BJ (cell line): ENCODE data around the gene PARP11. TPM values are rescaled to one million over a fixed set of nuclear protein-coding genes. Genes with fewer than 3 reads are reported as not detected.

Source experiments
- CTCF ChIA-PET: fragments of 350-600 bp; formaldehyde crosslinking; extraction: SDS; loops from one replicate; lab custom pipeline; 2021; ENCODE audit warnings: antibody characterized with exemption, inconsistent platforms; lab: Yijun Ruan, JAX
- POLR2A ChIA-PET: fragments of 300-600 bp; sonication (Branson Sonifier 250); formaldehyde crosslinking; extraction: SDS; loops from one replicate; lab custom pipeline; 2021; ENCODE audit warnings: antibody characterized with exemption; lab: Charles Lee
- DNase-seq: peaks from one replicate; pipeline ENCODE4 v3.0.0-alpha.2; 2011; ENCODE audit warnings: low read depth
- H3K27me3 ChIP-seq: 2 replicates; pipeline ENCODE4 v1.6.0; 2011; ENCODE audit warnings: low read length; ENCODE audit not compliant: control insufficient read depth, insufficient read depth
- H3K36me3 ChIP-seq: 2 replicates; pipeline ENCODE4 v1.5.1; 2011; ENCODE audit warnings: low read length; ENCODE audit not compliant: control insufficient read depth, insufficient read depth
- H3K4me3 ChIP-seq: 2 replicates; pipeline ENCODE4 v1.5.1; 2011; ENCODE audit warnings: low read depth, mild to moderate bottlenecking, control low read depth, low read length
- CTCF ChIP-seq: IDR thresholded peaks from 2 replicates; pipeline ENCODE4 v1.5.1; 2011; ENCODE audit warnings: low read depth, mild to moderate bottlenecking, control low read depth, inconsistent platforms, low read length, moderate library complexity; ENCODE audit not compliant: insufficient read depth
- polyA plus RNA-seq: library from polyadenylated mRNA; depleted of rRNA; stranded (reverse); fragments of >200 nt; gene quantifications from 2 replicates; pipeline ENCODE4 v1.2.3, GENCODE V29; 2011

PARP11 gene
- polyA plus RNA-seq, 1 experiment = 3.4 TPM

- CTCF ChIA-PET = interaction anchor here (1.3 to 8.3 kb wide), 4 partner anchors 9 to 495 kb away, joined by 5 to 61 read pairs (median 12); no protein-coding TSS in a partner anchor
- no peak for TF ChIP-seq CTCF
- POLR2A ChIA-PET = interaction anchor here (0.6 kb wide), 1 partner anchor 957 kb away, joined by 5 read pairs; no protein-coding TSS in a partner anchor
Measured at GRCh38 chr12:3795066-3795465, 78.1 kb downstream of the PARP11 start.

GRCh38 chr12:3792623-3793288 is 80.4 kb downstream of the PARP11 start:
- TF ChIP-seq CTCF = no peak
- ChIA-PET POLR2A (no interaction called here), CTCF (interaction anchor here (0.7 to 4.3 kb wide), 3 partner anchors 11 to 502 kb away, joined by 3 to 19 read pairs (median 18); no protein-coding TSS in a partner anchor)
- Histone ChIP-seq H3K27me3 (no peaks in the 10 kb centered on the region), H3K36me3 (no peaks in the 10 kb centered on the region), H3K4me3 (no peak overlapping the region)
- DNase-seq = no peak

More at GRCh38 chr12:3795066-3795465, 78.1 kb downstream of the PARP11 start:
- Histone ChIP-seq H3K36me3 (no peaks in the 10 kb centered on the region), H3K4me3 (no peak overlapping the region), H3K27me3 (no peaks in the 10 kb centered on the region)
- no peak for DNase-seq

GRCh38 chr12:3791256-3791874 is 81.8 kb downstream of the PARP11 start:
- no peak overlapping the region for H3K4me3 ChIP-seq
- no peak for TF ChIP-seq CTCF
- ChIA-PET POLR2A (no interaction called here), CTCF (interaction anchor here (2.1 to 4.3 kb wide), 2 partner anchors 13 to 492 kb away, joined by 7 to 19 read pairs; no protein-coding TSS in a partner anchor)
- no peaks in the 10 kb centered on the region for H3K36me3 ChIP-seq
- no peak for DNase-seq
- no peaks in the 10 kb centered on the region for H3K27me3 ChIP-seq

GRCh38 chr12:3790642-3791041 is 82.6 kb downstream of the PARP11 start:
- TF ChIP-seq CTCF = no peak
- CTCF ChIA-PET = interaction anchor here (2.1 to 4.3 kb wide), 2 partner anchors 13 to 491 kb away, joined by 7 to 19 read pairs; no protein-coding TSS in a partner anchor
- Histone ChIP-seq H3K36me3 (no peaks in the 10 kb centered on the region), H3K4me3 (no peak overlapping the region), H3K27me3 (no peaks in the 10 kb centered on the region)
- POLR2A ChIA-PET = no interaction called here
- no peak for DNase-seq

- no peak for DNase-seq
- Histone ChIP-seq H3K4me3 (no peak overlapping the region), H3K27me3 (no peaks in the 10 kb centered on the region), H3K36me3 (no peaks in the 10 kb centered on the region)
- POLR2A ChIA-PET = no interaction called here
- CTCF ChIA-PET = interaction anchor here (0.9 to 4.3 kb wide), 3 partner anchors 11 to 490 kb away, joined by 4 to 19 read pairs (median 7); no protein-coding TSS in a partner anchor
- TF ChIP-seq CTCF = no peak
Measured at GRCh38 chr12:3789838-3790237, 83.4 kb downstream of the PARP11 start.
